Renal pelvis (tissue), 4 donors: Measurements from ENCODE around the gene MED13L. TPM values are rescaled to one million over a fixed set of nuclear protein-coding genes. Genes with fewer than 3 reads are reported as not detected.

Source experiments
- DNase-seq: peaks from one replicate; pipeline ENCODE4 v3.0.0-alpha.2; 2013
- polyA plus RNA-seq, 3 donors: library from polyadenylated mRNA; unstranded; fragments of 120-200 nt; gene quantifications; one replicate each; pipeline ENCODE4 v1.2.1, GENCODE V29; 2013; ENCODE audit not compliant: insufficient read length in 3 of 3

MED13L gene
- polyA plus RNA-seq, 3 donors, result 65.7 to 81.3 (median 80.4) TPM

DNA sequence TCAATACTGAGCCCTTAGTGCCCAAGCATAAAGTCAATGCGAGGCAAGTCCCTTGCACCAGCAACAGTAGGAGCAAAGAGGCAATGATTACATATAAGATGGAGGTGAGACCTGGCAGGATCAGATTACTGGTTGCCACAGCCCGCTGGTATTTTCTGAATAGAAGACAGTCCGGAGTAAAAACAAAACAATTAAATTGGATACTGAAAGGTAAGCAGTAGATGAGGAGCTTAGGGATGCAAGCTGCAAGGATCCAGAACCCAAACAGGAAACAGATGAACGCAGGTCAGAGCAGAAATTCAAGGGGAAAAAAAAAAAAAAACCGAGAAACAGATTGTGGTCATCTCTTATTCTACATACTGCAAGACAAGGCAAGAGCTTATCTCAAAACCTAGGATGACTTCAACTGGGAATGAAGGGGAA lies 119.6 kb downstream of the MED13L start:
- DNase-seq, result no peak

DNA sequence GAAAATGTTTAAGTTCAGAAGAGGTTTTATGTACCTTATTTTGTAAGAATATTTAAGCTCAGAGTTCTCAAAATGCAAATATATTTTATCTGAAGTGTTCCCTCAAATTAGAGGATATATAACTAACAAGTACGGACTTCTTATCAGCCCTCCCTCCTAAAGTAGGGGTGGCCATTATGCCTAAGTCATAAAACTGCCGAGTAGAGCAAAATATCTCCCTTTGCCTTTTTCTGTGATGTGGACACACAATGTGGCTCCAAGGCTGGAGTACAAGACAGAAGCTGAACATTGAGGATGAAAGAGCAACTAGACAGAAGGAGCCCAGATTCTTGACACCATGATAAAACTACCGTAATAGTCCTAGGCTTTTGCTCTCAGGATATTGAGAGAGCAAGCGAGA lies 120.9 kb downstream of the MED13L start:
- DNase-seq, result no peak

DNA sequence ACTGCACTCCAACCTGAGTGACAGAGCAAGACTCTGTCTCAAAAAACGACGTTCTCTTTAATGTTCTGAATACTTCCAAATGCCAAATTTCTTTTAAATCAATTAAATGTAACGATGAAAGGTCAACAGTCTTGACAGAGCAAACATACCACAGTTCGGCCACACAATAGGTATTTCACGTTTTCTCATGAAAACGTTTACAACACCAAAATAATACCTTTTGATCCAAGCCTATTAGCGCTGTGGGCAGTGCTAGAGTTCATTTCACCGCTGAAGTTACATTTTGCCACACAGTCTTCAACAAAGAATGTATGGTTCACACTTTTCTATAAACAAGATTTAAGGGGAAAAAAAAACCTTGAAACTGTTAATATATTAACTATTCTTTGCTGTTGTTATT lies 122.1 kb downstream of the MED13L start:
- DNase-seq, result no peak

DNA sequence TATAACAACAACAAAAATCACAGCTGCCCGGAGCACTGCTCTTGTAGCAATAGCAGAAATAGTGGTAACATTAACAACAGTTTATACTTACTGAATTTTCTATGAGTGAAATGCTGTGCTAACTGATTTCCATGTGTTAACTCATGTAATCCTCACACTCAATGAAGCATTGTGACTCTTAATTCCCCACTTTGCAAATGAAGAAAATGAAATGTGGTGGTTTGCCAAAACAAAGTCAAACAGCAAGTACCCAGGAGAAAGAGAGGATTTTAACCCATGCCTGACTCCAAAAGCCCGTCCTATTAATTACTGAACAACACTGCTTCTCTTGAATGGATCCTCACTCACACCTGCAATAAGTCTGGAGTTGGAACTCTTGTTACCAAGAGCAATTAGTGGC lies 123.5 kb downstream of the MED13L start:
- no peak for DNase-seq

DNA sequence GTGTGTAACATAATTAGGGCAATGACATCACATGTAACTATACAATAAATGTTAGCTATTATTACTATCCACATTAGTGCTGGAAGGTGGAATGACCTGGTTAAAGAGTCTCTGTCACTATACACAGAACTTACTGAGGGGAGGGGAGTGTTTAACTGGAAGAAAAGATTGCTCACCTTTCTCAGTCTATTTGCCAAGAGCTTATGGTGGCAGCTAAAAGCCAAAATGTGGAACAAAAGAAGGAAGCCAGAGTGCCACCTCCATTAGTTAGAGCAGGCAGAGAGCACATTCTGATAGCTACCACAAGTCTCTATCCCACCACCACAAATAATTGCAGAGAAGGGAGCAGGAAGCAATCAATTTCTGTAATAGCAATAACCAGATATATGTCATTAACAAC lies 124.4 kb downstream of the MED13L start:
- DNase-seq, result no peak

DNA sequence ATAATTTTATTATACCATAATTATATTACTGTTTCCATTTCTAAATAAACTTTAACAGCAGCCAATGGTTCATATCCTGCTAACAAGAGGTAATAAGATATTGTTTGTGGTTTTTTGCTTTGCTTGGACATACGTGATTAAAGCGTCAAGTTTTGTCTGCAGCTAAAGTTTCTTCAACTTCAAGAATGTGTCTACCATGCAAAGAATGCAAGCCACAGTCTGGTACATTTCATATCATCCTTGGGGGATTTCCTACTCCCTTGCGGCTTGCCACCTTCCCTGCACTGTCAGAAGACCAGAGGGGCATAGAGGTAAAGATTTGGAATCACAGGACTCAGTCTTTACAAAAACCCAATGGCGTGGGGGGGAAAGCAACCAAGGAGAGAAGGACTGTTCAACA lies 125.2 kb downstream of the MED13L start:
- DNase-seq, result no peak

DNA sequence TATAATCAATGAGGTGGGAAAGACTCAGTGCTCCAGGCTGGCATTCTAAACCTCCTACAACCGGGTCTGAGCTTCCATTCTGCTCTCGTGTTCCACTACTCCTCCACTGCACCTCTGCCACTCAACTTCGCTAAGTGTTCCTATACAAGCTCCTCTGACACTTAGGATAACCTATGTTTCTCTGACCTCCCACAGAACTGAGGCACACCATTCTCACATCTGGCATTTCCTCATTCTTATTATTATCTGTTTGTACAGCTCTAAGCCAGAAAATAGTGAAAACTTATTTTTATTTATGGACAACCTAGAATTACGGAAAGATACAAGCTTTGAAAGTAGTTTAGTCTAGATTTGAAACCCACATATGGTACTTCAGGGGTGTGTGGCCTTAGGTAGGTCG lies 127.0 kb downstream of the MED13L start:
- DNase-seq, result no peak

DNA sequence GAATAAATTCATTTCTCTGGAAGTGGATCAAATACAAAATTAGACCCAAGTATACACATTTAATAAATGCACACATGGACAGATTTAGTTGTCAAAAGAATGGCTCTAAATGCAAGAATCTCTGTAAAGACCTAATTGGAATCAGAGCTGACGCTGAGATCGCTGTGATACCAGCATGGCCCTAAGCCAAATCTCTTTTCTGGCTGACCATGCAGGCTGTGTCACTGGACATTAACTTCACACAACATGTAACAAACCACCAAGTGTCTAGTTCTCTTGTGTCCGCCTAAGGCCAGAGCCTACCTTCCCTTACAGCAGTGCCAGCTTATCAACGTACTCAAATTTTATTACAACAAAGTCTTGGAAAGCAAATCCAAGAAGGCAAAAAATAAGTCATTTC lies 127.5 kb downstream of the MED13L start:
- no peak for DNase-seq

DNA sequence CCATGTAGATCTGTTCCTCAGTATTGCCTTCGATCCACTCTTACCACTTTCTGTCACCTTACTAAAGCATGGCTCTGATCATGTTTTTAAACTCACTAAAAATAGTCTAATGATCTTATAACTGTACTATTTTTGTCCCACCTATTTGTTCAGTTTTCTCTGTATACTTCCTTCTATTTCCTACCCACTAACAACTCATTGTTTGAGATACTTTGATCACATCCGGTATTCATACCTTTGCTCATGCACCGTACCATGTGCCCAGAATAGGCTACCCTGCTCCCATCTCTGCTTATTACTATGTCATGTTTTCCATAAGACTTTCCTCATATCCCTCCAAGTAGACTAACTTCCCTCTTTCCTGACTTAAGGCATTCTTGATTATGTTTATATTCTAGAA lies 128.6 kb downstream of the MED13L start:
- DNase-seq, result no peak

DNA sequence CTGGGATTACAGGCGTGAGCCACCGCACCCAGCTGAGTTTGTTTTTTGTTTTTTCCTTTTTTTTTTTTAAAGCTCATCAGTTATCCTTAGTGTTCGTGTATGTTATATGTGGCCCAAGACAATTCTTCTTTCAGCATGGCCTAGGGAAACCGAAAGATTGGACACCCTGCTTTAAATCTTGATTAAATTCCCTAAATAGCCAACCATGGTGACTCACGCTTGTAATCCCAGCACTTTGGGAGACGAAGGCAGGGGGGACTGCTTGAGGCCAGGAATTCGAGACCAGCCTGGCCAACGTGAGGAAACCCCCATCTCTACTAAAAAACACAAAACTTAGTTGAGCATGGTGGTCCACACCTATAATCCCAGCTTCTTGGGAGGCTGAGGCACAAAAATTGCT lies 131.1 kb downstream of the MED13L start:
- DNase-seq, result no peak

DNA sequence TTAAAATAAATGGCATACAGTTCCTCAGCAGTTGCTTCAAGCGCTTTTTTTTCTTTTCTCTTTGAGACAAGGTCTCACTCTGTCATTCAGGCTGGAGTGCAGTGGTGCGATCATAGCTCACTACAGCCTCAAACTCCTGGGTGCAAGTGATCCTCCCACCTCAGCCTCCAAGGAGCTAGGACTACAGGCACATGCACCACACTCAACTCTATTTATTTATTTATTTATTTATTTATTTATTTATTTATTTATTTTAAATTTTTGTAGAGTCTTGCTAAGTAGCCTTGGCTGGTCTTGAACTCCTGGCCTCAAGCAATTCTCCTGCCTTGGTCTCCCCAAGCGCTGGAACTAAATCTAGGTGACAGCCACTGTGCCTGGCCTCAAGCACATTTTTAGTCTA lies 132.0 kb downstream of the MED13L start:
- no peak for DNase-seq

DNA sequence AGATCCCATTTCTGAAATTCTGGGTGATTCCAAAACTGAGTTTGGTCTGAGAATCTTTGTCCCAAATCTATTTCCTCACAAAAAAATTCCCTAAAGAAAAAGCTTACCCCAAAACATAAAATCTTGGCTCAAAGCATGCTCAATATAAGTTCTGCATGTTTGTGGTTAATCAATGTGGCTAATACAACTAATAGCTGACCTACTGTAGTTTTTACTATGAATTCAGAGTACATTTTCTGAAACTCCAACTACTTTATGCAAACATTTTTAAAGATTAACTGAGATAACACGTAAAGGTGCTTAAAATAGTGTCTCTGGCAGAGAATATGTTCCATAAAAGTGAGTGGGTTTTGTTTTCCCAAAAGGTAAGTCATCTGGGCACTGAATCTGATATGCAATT lies 133.1 kb downstream of the MED13L start:
- no peak for DNase-seq

DNA sequence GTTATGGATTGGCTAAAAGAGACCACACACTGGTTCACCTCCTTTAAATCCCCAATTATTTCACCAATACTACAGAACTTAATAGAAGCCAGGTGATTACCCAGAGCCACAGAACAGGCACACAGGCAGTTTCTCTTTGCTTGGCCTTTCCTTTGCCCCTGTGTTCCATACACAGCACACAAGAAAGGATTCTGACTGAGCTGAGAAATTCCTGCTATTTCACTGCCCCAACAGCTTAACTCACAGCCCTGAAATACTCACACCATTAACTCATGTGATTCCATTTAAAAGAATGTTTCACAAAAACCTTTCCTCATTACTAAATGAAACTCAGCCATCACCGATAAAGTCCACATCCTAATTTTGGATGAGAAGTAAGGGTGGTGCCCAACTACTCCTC lies 133.6 kb downstream of the MED13L start:
- DNase-seq, result no peak

DNA sequence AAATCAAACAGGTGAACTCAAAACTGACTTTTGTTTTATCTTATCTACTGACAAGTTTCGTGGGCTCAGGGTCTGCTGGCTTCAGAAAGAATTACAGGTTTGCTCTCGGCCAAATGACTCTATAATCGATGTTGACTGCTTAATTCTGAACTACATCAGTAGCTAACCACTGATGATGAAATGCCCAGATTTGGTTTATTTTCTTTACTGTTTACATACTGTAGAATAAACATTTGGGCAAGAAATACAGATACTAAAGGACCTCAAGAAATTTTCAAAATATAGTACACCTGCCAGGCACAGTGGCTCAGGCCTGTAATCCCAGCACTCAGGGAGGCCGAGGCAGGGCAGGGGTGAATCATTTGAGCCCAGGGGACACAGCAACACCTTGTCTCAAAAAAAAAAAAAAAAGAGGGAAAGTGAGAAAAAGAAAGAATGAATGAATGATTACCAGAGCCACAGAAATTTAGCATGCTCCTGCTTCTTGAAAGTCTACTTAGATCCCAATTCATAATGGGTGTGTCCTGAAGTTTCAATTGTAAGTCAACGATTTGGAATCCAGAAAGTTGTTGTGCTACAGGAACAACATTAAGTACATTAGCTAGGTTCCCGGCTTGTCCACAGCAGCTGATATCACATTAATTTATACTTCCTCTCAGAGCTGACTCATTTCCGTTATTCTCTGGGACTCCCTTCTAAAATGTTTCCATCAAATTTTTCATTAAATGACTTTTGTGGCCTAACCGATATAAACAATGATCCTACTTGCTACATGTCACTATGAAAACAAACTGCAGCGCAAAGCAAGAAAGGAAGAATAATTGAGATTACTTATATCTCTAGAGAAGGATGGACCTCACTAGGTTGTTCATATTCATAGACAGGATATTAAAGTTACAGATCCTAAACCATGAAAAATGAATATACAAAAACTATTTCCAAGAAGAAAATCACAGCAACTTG lies 134.3 kb downstream of the MED13L start:
- no peak for DNase-seq

DNA sequence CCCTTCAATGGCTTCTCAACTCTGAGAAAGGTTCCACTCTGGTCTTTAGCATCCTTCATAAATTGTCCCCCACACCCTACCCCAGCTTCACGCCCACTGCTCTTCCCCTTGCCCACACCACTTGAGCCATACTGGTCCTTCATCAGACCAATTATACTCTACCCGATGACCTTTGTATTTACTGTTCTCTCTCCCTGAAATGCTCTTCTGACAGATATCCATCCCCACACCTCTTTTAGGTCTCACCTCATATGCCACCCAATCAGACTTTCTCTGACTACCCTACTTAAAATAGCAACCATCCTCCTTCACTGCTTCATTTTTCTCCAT lies 135.7 kb downstream of the MED13L start:
- DNase-seq, result no peak

DNA sequence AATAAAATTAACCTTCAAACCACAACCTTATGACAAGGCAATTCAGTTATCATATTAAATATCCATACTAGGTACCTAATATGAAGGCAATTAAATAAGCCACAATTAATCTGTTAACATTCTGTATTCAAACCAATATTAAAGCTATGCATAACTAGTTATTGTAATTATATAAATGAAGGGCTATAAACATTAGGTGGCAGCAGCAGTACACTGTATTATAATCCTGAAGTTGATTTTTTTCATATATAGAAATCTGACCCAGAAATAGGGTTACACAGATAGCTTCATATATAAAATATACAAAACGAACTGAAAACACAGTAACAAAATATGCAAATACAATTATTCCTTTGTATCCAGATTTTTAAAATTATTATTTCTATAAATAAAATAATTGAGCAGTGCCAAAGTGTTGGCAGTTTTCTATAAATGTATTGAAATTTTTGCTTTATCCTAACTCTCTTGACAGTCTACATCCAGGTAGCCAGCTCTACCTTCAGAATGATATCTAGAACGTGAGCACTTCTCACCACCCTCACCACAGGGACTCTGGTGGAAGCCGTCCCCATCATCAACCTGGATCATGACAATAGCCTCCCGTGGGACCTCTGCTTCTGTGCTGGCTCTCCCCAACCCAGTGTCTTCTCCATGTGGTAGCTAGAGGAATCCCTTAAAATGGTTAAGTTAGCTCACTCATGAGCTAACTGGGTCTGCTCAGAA lies 136.2 kb downstream of the MED13L start:
- no peak for DNase-seq

DNA sequence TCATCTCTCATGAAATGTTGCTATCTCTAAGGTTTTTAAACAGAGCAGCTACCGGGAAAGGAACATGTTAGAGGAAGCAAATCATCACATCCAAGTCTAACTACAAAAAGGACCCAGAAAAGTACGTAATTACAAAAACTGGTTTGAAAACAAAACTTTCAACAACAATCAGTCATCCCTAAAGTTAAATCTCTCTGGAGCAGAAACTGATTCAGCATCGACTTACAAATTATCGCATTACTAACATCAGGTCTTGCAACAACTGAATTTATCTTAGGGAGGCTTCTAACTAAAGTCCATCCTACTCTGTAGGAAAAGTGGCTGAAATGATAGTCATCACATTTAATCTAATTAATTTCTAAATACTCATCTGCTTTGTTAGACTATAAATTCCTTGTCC lies 137.0 kb downstream of the MED13L start:
- DNase-seq, result no peak

DNA sequence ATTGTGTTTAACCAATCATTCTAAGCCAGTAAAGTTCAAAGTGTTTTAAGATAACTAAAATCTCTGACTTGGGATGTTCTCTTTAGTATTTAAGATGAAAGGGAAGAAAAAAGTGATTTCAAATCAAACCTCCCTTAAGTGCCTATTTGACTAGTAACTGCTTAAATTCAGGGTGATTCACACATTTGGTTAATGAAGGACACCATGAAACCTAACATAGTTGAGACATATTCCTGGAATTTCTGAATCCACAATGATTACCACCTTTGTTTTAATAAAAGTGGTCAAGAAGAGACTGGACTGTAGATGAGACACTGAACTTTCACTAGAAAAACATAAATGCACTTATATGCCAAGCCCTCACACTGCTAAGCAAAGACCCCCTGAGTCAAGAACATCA lies 138.7 kb downstream of the MED13L start:
- DNase-seq, result no peak

DNA sequence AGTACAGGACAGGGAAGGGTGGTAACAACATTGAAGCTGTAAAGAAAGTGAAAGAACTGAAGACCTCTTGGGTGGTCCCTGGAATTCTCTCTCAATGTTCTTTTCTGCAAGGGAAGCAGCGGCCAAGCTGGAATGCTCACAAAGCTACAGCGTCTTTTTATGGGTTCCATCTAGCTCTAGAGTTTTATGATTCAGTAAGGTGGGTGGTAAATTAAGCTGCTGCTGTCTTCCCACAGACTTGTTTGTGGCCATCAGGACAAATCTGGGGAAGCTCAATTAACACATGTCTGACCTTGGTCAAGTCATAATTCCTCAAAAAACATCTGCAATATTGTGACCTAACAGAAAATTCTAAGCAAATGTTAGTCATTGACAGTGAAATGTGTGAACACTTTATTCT lies 139.1 kb downstream of the MED13L start:
- peak; percentile 52 for DNase-seq

DNA sequence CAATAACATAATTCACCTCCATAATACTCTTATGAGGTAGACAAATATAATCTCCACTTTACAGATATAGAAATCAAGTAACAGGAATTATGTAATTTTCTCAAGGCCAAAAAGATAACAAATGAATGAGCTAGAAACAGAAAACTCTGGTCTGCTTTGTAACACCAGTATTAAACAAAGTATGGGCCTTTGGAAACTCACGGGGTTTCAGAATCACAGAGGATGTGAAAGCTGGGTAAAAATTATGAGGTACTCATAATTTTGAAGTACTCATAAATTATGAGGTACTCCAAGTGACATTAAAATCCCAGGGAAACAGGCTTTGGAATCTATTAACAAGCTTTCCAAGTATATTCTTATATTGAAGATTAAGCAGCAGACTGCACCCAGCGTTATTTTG lies 140.2 kb downstream of the MED13L start:
- DNase-seq, result no peak

DNA sequence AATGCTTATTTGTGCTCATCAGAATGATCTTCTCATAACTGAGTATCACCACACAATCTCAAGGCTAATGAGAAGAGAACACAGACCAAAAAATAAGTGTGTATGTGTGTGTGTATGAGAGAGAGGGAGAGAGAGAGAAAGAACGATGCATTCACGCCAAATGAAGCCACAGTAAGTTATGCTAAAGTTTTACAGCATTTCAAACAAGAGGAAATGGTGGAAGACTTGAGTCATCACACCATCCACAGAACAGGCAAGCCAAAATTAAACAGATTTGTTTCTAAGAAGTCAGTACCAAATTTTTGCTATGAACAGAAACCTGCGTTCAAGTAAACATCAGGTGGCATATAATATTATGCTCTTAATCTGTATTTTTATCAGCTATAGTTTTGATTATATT lies 141.2 kb downstream of the MED13L start:
- no peak for DNase-seq

DNA sequence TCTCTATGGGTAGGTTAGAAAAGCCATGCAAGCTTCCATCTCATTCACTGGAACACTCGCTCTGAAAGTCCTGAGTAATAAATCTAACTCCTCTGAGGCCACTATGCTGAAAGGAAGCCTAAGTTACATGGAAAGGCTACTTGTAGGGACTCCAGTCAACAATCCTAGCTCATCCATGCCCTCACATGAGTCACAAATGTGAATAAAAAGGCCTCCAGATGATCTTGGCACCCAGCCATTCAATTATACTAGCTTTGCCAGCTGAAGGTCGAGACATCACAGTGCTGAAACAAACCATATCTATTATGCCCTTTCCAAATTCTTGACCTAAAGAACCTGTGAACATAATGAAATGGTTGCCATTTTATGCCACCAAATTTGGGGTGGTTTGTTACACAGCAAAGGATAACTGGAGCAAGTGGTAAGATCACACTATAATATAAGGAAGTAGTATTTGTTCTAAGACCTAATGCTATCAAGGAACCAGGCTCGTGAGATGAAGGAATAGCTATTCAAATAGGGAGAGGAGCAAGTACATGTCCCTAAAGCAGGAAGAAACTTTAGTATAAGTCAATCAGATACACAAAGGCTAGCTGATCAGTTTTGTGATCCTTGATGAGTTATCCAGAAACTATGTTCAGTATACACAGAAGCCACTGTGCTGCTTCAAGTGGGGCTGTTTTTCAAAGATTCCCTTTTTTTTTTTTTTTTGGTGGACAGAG lies 142.1 kb downstream of the MED13L start:
- no peak for DNase-seq
